Peyer's patch (tissue), 4 donors: Measurements from ENCODE around the gene GNL3. TPM values are rescaled to one million over a fixed set of nuclear protein-coding genes. Genes with fewer than 3 reads are reported as not detected.

Experiments
- DNase-seq, 3 donors: peaks; one replicate each; pipeline ENCODE4 v3.0.0-alpha.2; 2017 to 2019
- H3K27ac ChIP-seq, 4 donors: fragments of 200-600 bp; sonication (generic); one replicate each; pipeline ENCODE4 v1.5.1; 2016 to 2019
- H3K27me3 ChIP-seq, 2 donors: fragments of 200-600 bp; sonication (generic); one replicate each; pipeline ENCODE4 v1.5.1; 2019
- H3K36me3 ChIP-seq, 3 donors: fragments of 200-600 bp; sonication (generic); one replicate each; pipeline ENCODE4 v1.5.1; 2016 to 2019
- H3K4me1 ChIP-seq, 4 donors: fragments of 200-600 bp; sonication (generic); one replicate each; pipeline ENCODE4 v1.5.1; 2016 to 2019
- H3K4me3 ChIP-seq, 4 donors: fragments of 200-600 bp; sonication (generic); 1 replicate in 3 of 4; 2 replicates in 1 of 4; pipeline ENCODE4 v1.5.1; 2016 to 2019; ENCODE audit warnings: mild to moderate bottlenecking in 1 of 4
- H3K9me3 ChIP-seq, 4 donors: fragments of 200-600 bp; sonication (generic); one replicate each; pipeline ENCODE4 v1.5.1; 2016 to 2019; ENCODE audit warnings: mild to moderate bottlenecking in 1 of 4
- CTCF ChIP-seq, 6 experiments: fragments of 450-650 bp in 4 of 6; fragments of 200-600 bp in 2 of 6; sonication (generic) in 1 of 6; IDR thresholded peaks; one replicate each; pipeline ENCODE4 v1.5.1; 2017 to 2019; ENCODE audit warnings: antibody characterized with exemption in 6 of 6, mild to moderate bottlenecking in 3 of 6, moderate library complexity in 1 of 6
- POLR2A ChIP-seq, 2 donors: fragments of 450-650 bp; IDR thresholded peaks; one replicate each; pipeline ENCODE4 v1.5.1; 2017; ENCODE audit warnings: antibody characterized with exemption in 2 of 2, mild to moderate bottlenecking in 2 of 2, moderate library complexity in 2 of 2
- total RNA-seq, 4 donors: library from RNA; depleted of rRNA; stranded (reverse); fragments of >200 nt; gene quantifications; one replicate each; pipeline ENCODE4 v1.1.0, GENCODE V29; 2016

Gene GNL3
- total RNA-seq, 4 donors from 2014 or later, result 21.5 to 249 (median 48.6) TPM

GRCh38 chr3:52694528-52695189 lies 8.8 kb downstream of the GNL3 start:
- no peak for DNase-seq
- no peak overlapping the region for H3K4me3 ChIP-seq
- TF ChIP-seq POLR2A (IDR thresholded peaks at IDR 0.05) (no peak), CTCF (IDR thresholded peaks at IDR 0.05) (no peak)
- H3K27me3 ChIP-seq, result no peaks in the 10 kb centered on the region
- H3K9me3 ChIP-seq, result no peaks in the 10 kb centered on the region
- H3K27ac ChIP-seq, result no peak overlapping the region
- no peaks in the 10 kb centered on the region for H3K4me1 ChIP-seq
- peaks cover 0 to 99% (median 7%) of the 10 kb centered on the region in 3 donors for H3K36me3 ChIP-seq

- no peak for DNase-seq
- Histone ChIP-seq H3K36me3 (peaks cover 0 to 89% (median 7%) of the 10 kb centered on the region in 3 donors), H3K4me1 (no peaks in the 10 kb centered on the region), H3K9me3 (no peaks in the 10 kb centered on the region), H3K4me3 (no peak overlapping the region), H3K27ac (no peak overlapping the region), H3K27me3 (no peaks in the 10 kb centered on the region)
- TF ChIP-seq CTCF (IDR thresholded peaks at IDR 0.05) (no peak), POLR2A (IDR thresholded peaks at IDR 0.05) (no peak)
These were observed 10.2 kb downstream of the GNL3 start for GRCh38 chr3:52695798-52696671.

- Histone ChIP-seq H3K4me3 (no peak overlapping the region), H3K36me3 (peaks cover 0 to 79% (median 7%) of the 10 kb centered on the region in 3 donors), H3K9me3 (no peaks in the 10 kb centered on the region), H3K4me1 (no peaks in the 10 kb centered on the region), H3K27me3 (no peaks in the 10 kb centered on the region), H3K27ac (no peak overlapping the region)
- DNase-seq, result no peak
- TF ChIP-seq CTCF (IDR thresholded peaks at IDR 0.05), result no peak
- TF ChIP-seq POLR2A (IDR thresholded peaks at IDR 0.05), result no peak
These were observed 11.2 kb downstream of the GNL3 start for GRCh38 chr3:52696830-52697631.

- no peak for TF ChIP-seq POLR2A (IDR thresholded peaks at IDR 0.05)
- TF ChIP-seq CTCF (IDR thresholded peaks at IDR 0.05), result no peak
- peaks cover 0 to 74% (median 7%) of the 10 kb centered on the region in 3 donors for H3K36me3 ChIP-seq
- DNase-seq, result no peak
- no peak overlapping the region for H3K4me3 ChIP-seq
- H3K27ac ChIP-seq, result no peak overlapping the region
- no peaks in the 10 kb centered on the region for H3K4me1 ChIP-seq
- H3K9me3 ChIP-seq, result no peaks in the 10 kb centered on the region
- no peaks in the 10 kb centered on the region for H3K27me3 ChIP-seq
These were observed 11.8 kb downstream of the GNL3 start for GRCh38 chr3:52697632-52697965.

GRCh38 chr3:52703341-52703740 lies 17.5 kb downstream of the GNL3 start:
- Histone ChIP-seq H3K36me3 (peaks cover 0 to 26% (median 0%) of the 10 kb centered on the region in 3 donors), H3K4me3 (no peak overlapping the region), H3K9me3 (no peaks in the 10 kb centered on the region), H3K27me3 (no peaks in the 10 kb centered on the region), H3K4me1 (peaks cover 2 to 26% (median 10%) of the 10 kb centered on the region in 4 donors), H3K27ac (no peak overlapping the region)
- TF ChIP-seq POLR2A (IDR thresholded peaks at IDR 0.05), result no peak
- TF ChIP-seq CTCF (IDR thresholded peaks at IDR 0.05), result no peak
- no peak for DNase-seq
